NT2/D1 (cell line): ENCODE measurements around the gene PRKRIP1.

Experiments used
- DNase-seq: peaks from one replicate; pipeline ENCODE4 v3.0.0-alpha.2; 2011; ENCODE audit warnings: low read depth, low spot score
- H3K27me3 ChIP-seq: 2 replicates; pipeline ENCODE4 v1.6.0; 2011; ENCODE audit warnings: mild to moderate bottlenecking; ENCODE audit not compliant: insufficient read length, insufficient read depth
- H3K36me3 ChIP-seq: 2 replicates; pipeline ENCODE4 v1.6.1; 2011; ENCODE audit warnings: mild to moderate bottlenecking, low read length, mixed read lengths; ENCODE audit not compliant: insufficient read depth, insufficient read length
- H3K4me1 ChIP-seq: 2 replicates; pipeline ENCODE4 v1.5.1; 2011; ENCODE audit not compliant: insufficient read depth, insufficient read length
- H3K4me3 ChIP-seq: 2 replicates; pipeline ENCODE4 v1.5.1; 2011; ENCODE audit warnings: low read depth; ENCODE audit not compliant: insufficient read length
- H3K9ac ChIP-seq: 2 replicates; pipeline ENCODE4 v1.6.0; 2011; ENCODE audit warnings: low read depth; ENCODE audit not compliant: insufficient read length
- H3K9me3 ChIP-seq: 2 replicates; pipeline ENCODE4 v1.5.1; 2011; ENCODE audit warnings: mild to moderate bottlenecking, low read length; ENCODE audit not compliant: insufficient read depth
- SUZ12 ChIP-seq: IDR thresholded peaks from 2 replicates; pipeline ENCODE4 v1.6.1; 2011; ENCODE audit not compliant: insufficient read length, insufficient read depth; ENCODE audit errors: extremely low read depth
- YY1 ChIP-seq: IDR thresholded peaks from 2 replicates; pipeline ENCODE4 v1.6.1; 2011; ENCODE audit not compliant: insufficient read length, insufficient read depth
- ZNF274 ChIP-seq: IDR thresholded peaks from 2 replicates; pipeline ENCODE4 v1.6.1; 2011; ENCODE audit warnings: mild to moderate bottlenecking, low read depth, low read length

PRKRIP1 gene

GRCh38 chr7:102416406-102416805 lies 20.2 kb downstream of the PRKRIP1 start:
- Histone ChIP-seq H3K9ac (no peak overlapping the region), H3K27me3 (no peaks in the 10 kb centered on the region), H3K36me3 (peaks cover 68% of the 10 kb centered on the region), H3K9me3 (no peaks in the 10 kb centered on the region), H3K4me3 (no peak overlapping the region), H3K4me1 (no peaks in the 10 kb centered on the region)
- TF ChIP-seq ZNF274 = no peak
- TF ChIP-seq YY1 = no peak
- no peak for TF ChIP-seq SUZ12
- no peak for DNase-seq

- H3K4me3 ChIP-seq = no peak overlapping the region
- no peaks in the 10 kb centered on the region for H3K4me1 ChIP-seq
- DNase-seq = no peak
- TF ChIP-seq SUZ12 (no peak), ZNF274 (no peak), YY1 (no peak)
- H3K27me3 ChIP-seq = no peaks in the 10 kb centered on the region
- no peaks in the 10 kb centered on the region for H3K9me3 ChIP-seq
- peaks cover 68% of the 10 kb centered on the region for H3K36me3 ChIP-seq
- H3K9ac ChIP-seq = no peak overlapping the region
Observed at GRCh38 chr7:102417105-102417504, 20.9 kb downstream of the PRKRIP1 start.

DNA sequence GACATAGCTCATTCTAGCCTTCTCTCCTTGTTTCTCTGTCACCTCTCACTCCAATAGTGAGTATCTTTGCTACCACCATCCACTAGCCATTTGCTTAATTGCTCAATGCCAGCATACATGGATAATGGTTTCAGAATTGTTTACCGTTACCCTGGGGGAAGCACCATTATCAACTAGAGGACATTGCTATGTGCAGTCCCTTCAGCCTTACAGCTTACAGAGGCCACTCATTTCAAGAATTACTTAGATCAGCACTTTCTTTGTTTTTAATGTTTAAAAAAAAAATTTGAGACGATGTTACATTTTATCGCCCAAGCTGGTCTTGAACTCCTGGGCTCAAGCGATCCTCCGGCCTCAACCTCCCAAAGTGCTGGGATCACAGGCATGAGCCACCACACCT lies 22.4 kb downstream of the PRKRIP1 start:
- Histone ChIP-seq H3K4me1 (no peaks in the 10 kb centered on the region), H3K36me3 (peaks cover 54% of the 10 kb centered on the region), H3K27me3 (no peaks in the 10 kb centered on the region), H3K4me3 (no peak overlapping the region), H3K9me3 (no peaks in the 10 kb centered on the region), H3K9ac (no peak overlapping the region)
- no peak for DNase-seq
- TF ChIP-seq SUZ12 = no peak
- no peak for TF ChIP-seq YY1
- no peak for TF ChIP-seq ZNF274

DNA sequence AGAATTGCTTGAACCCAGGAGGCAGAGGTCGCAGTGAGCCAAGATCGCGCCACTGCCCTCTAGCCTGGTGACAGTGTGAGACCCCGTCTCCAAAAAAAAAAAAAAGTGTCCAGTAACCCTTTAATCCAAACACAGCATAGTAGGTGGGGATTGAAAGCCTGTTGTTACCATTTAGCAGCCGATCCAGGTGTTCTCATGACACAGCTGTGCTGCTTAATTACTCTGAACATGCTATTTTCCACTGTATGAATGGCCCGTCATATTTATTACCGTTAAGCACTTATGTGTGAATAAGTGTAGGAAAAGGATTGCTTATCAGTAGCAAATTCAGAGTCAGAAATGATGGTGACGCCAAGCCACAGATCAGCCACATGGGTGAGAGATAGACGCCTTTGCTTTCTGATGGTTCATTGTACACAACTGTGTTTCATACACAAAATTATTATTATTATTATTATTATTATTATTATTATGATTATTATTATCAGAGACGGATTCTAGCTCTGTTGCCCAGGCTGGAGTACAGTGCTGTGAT lies 25.6 kb downstream of the PRKRIP1 start:
- Histone ChIP-seq H3K9ac (no peak overlapping the region), H3K4me3 (no peak overlapping the region), H3K27me3 (no peaks in the 10 kb centered on the region), H3K4me1 (no peaks in the 10 kb centered on the region), H3K36me3 (peaks cover 62% of the 10 kb centered on the region), H3K9me3 (no peaks in the 10 kb centered on the region)
- no peak for DNase-seq
- no peak for TF ChIP-seq YY1
- TF ChIP-seq ZNF274 = no peak
- no peak for TF ChIP-seq SUZ12

DNA sequence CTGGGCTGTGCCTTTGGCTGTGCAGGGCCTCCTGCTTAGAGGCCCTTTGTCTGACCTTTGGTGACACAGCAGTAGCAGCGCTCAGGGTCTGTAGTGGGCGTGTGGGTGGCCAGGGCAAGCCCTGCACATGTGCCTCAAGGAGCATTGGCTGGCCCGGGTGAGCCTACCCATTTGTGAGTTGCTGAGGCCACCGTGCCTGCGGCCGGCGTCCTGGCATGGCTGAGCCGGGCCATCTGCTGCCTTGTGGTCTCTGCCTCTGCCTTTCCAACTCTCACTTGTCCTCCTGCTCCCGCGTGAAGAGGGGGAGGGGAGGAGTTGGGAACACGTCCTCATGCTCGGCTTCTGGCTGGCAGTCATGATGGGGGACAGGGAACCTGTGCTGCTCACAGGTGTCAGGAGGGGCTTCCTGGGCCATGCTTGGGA lies 28.0 kb downstream of the PRKRIP1 start:
- no peak for DNase-seq
- Histone ChIP-seq H3K4me1 (no peaks in the 10 kb centered on the region), H3K9ac (no peak overlapping the region), H3K27me3 (no peaks in the 10 kb centered on the region), H3K4me3 (no peak overlapping the region), H3K36me3 (peaks cover 56% of the 10 kb centered on the region), H3K9me3 (no peaks in the 10 kb centered on the region)
- TF ChIP-seq ZNF274 (no peak), SUZ12 (no peak), YY1 (no peak)

DNA sequence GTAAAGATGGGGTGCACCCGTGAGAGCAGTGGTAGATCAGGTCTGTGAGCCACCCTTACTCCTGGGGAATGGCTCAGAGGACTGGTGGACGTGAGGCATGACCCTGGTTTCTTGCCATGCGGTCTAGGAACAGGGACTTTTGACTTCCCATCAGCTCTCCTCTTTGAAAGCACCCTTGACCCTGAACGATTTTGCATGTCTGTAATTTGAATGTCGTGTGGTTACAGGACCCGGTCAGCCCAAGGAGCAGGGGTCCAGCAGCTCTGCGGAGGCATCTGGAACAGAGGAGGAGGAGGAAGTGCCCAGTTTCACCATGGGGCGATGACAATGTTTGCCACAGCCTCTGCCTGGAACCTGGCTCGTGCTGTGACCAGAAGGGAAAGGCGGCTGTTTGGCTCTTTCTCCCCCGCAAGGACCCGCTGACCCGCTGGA lies 28.6 kb downstream of the PRKRIP1 start:
- no peak overlapping the region for H3K9ac ChIP-seq
- TF ChIP-seq YY1 (no peak), ZNF274 (no peak), SUZ12 (no peak)
- H3K4me1 ChIP-seq = no peaks in the 10 kb centered on the region
- no peaks in the 10 kb centered on the region for H3K27me3 ChIP-seq
- H3K9me3 ChIP-seq = no peaks in the 10 kb centered on the region
- peaks cover 52% of the 10 kb centered on the region for H3K36me3 ChIP-seq
- DNase-seq = no peak
- H3K4me3 ChIP-seq = no peak overlapping the region

DNA sequence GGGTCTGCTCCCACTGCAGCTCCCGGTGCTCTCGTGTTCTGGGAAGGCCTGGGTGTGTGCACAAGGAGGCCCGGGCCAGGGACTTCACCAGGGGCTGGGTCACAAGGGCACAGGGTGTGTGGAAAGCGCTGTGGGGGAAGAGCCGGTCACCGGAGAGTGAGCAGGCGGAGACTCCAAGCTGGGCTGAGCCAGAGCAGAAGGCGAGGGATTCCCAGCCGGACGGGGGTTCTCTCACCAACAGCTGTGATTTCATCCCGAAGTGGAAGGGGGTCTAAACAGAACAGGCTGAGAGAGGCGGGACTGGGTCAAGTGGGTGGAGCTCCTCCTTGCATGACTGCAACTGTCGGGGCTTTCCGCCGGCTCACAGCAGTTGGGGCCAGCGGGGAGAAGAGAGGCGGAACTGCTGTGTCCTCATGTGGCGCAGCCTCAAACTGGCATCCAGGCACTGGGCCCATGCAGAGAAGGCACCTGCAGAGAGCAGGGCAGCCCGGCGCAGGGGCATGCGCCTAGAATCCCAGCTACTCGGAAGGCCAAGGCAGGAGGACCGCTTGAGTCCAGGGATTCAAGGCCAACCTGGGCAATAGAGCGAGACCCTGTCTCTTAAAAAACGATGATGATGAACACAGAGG lies 29.6 kb downstream of the PRKRIP1 start:
- no peaks in the 10 kb centered on the region for H3K27me3 ChIP-seq
- H3K36me3 ChIP-seq = peaks cover 49% of the 10 kb centered on the region
- H3K4me1 ChIP-seq = peaks cover 1% of the 10 kb centered on the region
- H3K4me3 ChIP-seq = no peak overlapping the region
- TF ChIP-seq SUZ12 = no peak
- no peak for TF ChIP-seq YY1
- TF ChIP-seq ZNF274 = no peak
- no peak overlapping the region for H3K9ac ChIP-seq
- no peaks in the 10 kb centered on the region for H3K9me3 ChIP-seq
- DNase-seq = no peak
